ENCODE results near the gene ITGA3. TPM values are rescaled to one million over a fixed set of nuclear protein-coding genes. Genes with fewer than 3 reads are reported as not detected.

The ITGA3 gene
- total RNA-seq, 1 donor from 2014 or later, result 289 TPM

Other genes starting within 250 kb of the ITGA3 start
- not detected in 2 replicates for gene TAC4, start 208.0 kb upstream of the ITGA3 start, total RNA-seq
- gene DLX4, start 86.9 kb upstream of the ITGA3 start, total RNA-seq, result not detected in 2 replicates
- 0.13 and 1.1 TPM in 2 replicates for gene DLX3, start 60.9 kb upstream of the ITGA3 start, total RNA-seq
- gene PDK2, start 39.2 kb downstream of the ITGA3 start, total RNA-seq, result 54.4 and 61.1 TPM in 2 replicates
- 0.24 and 0.47 TPM in 2 replicates for gene SAMD14, start 74.0 kb downstream of the ITGA3 start, total RNA-seq
- 40.5 and 44.2 TPM in 2 replicates for gene PPP1R9B, start 94.6 kb downstream of the ITGA3 start, total RNA-seq
- 428 and 447 TPM in 2 replicates for gene SGCA, start 109.9 kb downstream of the ITGA3 start, total RNA-seq
- gene COL1A1, start 145.5 kb downstream of the ITGA3 start, total RNA-seq, result 604 and 719 TPM in 2 replicates
- gene TMEM92, start 218.4 kb downstream of the ITGA3 start, total RNA-seq, result not detected in 2 replicates

Measured in myocyte (in vitro differentiated cells).